M059J (cell line): ENCODE measurements around the gene SH3PXD2A. TPM values are rescaled to one million over a fixed set of nuclear protein-coding genes. Genes with fewer than 3 reads are reported as not detected.

Experiments used
- DNase-seq: peaks from one replicate; pipeline ENCODE4 v3.0.0-alpha.2; 2012; ENCODE audit warnings: low read depth
- total RNA-seq: library from RNA; depleted of rRNA; stranded (reverse); fragments of >200 nt; shearing (Covaris generic); gene quantifications from 2 replicates; pipeline ENCODE4 v1.2.3, GENCODE V29; 2014

SH3PXD2A gene
- total RNA-seq, 1 experiment from 2014 or later, result 5.0 TPM

DNA sequence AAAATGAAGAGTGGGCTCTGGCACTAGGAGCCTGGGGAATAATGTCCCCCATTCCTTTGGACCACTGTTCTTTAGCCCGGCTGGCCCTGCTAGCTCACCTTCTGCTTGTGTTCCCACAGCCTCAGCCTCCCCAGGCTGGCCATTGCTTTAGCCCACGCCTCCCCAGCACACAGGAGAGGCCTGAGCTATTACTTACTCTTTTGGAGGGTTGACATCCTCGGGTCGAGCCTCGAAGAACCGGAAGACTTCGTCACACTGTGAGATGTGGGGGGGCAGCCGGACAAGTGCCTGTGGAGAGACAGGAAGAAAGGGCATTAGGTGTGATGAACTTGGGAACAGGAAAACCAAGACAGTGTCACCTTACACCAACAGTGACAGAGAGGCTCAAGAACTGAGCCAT lies 131.3 kb downstream of the SH3PXD2A start:
- DNase-seq, result no peak

- DNase-seq, result no peak
Measured at GRCh38 chr10:103723557-103723956, 131.8 kb downstream of the SH3PXD2A start.

- DNase-seq, result no peak
Measured at GRCh38 chr10:103722632-103723031, 132.7 kb downstream of the SH3PXD2A start.

- DNase-seq, result no peak
Measured at GRCh38 chr10:103720964-103721335, 134.4 kb downstream of the SH3PXD2A start.

DNA sequence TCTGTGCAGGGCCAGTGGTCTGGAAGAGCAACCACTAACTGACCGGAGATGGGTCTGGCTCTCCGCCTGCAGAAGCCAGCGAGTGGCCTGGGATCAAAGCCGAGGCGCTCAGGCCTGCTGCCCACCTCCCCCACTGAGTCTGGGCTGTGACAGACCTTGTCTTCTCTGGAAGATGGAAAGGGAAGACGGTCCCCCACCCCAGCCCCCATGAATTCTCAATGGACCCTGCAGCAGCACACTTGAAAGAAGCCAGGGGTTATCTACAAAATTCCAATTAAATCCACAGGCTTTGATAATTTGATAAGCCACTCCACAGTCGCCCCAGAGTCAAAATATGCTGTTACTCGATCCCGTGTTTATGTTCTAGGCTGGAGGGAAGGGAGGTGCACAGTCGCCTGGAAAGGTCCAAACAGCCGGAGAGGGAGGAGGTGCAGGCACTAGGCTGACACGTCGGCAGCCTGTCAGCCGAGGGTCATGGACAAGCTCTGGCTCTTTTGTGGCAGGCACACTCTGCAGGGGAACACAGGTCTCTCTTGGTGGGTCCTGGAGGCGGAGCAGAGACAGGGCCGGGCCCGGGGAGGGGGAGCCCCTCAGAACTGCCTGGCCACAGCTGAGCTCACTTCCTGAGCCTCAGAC lies 134.9 kb downstream of the SH3PXD2A start:
- no peak for DNase-seq

DNA sequence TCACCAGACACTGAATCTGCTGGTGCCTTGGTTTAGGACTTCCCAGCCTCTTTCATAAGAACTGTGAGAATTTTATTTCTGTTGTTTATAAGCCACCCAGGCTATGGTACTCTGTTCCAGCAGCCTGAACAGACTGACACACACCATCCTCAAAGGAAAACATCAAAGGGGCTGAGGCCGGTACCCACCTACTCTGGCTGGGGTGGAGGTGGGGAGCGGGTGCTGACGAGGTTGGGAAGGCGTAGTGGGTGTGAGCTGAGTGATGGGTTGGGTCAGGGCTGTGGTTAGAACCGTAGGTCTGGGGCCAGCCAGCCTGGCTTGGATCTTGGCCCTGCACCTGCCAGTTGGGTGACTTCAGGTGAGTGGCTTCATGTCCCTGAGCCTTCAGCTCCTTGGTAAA lies 136.3 kb downstream of the SH3PXD2A start:
- DNase-seq, result no peak

DNA sequence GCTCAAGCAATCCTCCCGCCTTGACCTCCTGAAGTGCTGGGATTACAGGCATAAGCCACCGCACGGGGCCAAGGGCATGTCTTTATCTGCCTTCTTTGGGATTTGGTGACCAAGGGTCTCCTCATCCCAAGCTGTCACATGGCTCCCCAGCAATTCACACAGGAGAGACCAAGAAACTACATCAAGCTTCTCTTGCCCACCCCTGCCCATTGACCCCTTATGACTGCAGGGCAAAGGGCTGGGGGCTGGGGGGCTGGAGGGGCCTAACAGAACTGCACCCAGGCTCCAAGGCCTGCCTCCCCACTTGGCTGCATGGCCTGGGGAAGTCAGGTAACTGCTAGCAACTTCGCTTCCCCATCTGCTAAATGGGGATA lies 137.1 kb downstream of the SH3PXD2A start:
- DNase-seq, result no peak

GRCh38 chr10:103717341-103718246 lies 137.8 kb downstream of the SH3PXD2A start:
- DNase-seq, result no peak

- DNase-seq, result no peak
Measured at GRCh38 chr10:103716206-103717160, 138.9 kb downstream of the SH3PXD2A start.

GRCh38 chr10:103715430-103715829 lies 139.9 kb downstream of the SH3PXD2A start:
- DNase-seq, result peak; percentile 86

- DNase-seq, result no peak
Measured at GRCh38 chr10:103714232-103714891, 141.0 kb downstream of the SH3PXD2A start.

DNA sequence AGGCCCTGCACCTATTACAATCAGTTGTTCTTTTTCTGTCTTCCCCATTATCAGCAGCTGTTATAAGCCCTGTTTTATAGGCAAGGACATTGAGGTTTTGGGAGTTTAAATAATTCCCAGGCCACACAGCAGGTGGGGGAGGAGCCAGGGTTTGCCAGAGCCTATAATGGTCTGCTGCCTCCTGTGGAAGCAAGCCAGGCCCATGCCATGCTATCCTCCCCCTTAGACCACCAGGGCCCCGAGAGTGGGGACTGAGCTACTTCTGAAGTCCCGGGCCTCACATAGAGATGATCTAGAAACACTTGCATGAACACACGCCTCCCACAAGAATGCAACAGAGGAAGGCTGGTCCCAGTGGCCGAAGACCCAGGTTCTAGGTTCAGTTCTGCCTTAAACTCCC lies 141.7 kb downstream of the SH3PXD2A start:
- DNase-seq, result no peak

GRCh38 chr10:103712898-103713498 lies 142.4 kb downstream of the SH3PXD2A start:
- peak; percentile 65 for DNase-seq

- no peak for DNase-seq
Measured at GRCh38 chr10:103712146-103712545, 143.2 kb downstream of the SH3PXD2A start.

- DNase-seq, result no peak
Measured at GRCh38 chr10:103711351-103711994, 143.9 kb downstream of the SH3PXD2A start.

- DNase-seq, result peak; percentile 36
Measured at GRCh38 chr10:103710490-103710889, 144.9 kb downstream of the SH3PXD2A start.

GRCh38 chr10:103709341-103709920 lies 145.9 kb downstream of the SH3PXD2A start:
- DNase-seq, result peak; percentile 73

DNA sequence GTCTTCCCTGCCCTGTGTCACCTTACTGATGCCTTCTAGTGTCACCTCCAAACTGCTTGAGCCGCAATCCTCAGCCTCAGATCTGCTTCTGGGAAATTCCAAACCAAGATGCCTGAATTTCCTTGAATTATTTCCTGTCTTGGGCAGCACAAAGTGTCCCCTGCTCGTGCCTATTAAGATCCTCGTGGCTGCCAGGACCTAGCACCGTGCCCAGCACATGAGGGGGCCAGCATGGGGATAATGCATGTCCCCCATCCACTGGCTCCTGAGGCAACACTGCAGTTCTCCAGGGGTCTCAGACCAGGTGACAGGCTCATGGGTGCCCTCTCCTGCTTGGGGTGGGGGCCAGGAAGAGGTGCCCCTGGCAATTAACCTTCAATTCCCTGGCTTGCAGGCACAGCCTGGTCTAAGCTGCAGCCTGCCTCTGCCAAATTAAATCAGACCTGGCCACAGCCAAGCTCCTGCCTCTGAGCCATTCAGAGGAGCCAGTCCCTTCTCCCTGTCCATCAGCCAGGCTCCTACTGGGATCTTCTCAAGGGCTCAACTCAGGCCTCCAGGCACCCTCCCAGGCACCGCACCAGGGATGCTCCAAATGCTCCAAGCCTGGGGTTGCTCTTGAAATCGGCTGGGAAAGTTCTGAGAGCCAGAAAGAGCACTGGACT lies 146.6 kb downstream of the SH3PXD2A start:
- DNase-seq, result no peak

GRCh38 chr10:103707956-103708626 lies 147.3 kb downstream of the SH3PXD2A start:
- DNase-seq, result no peak
